Gastrocnemius medialis (tissue), 4 donors: ENCODE results near the gene HIVEP3. TPM values are rescaled to one million over a fixed set of nuclear protein-coding genes. Genes with fewer than 3 reads are reported as not detected.

ENCODE experiments used
- ATAC-seq, 2 donors: fragments of 150-250 bp; one replicate each; pipeline ENCODE4 v1.9.1; 2016
- DNase-seq, 2 donors: peaks; one replicate each; pipeline ENCODE4 v3.0.0-alpha.2; 2019
- H3K27ac ChIP-seq, 4 donors: fragments of 200-600 bp; sonication (generic); 1 replicate in 1 of 4; 2 replicates in 3 of 4; pipeline ENCODE4 v1.5.1; 2016 to 2018; ENCODE audit warnings: mild to moderate bottlenecking in 2 of 4, moderate library complexity in 1 of 4
- H3K27me3 ChIP-seq, 3 donors: fragments of 200-600 bp; sonication (generic) in 2 of 3; 1 replicate in 1 of 3; 2 replicates in 2 of 3; pipeline versions ENCODE4 v1.5.1 to v1.6.0; 2016 to 2019; ENCODE audit warnings: mild to moderate bottlenecking in 1 of 3, moderate library complexity in 1 of 3
- H3K36me3 ChIP-seq, 2 donors: fragments of 200-600 bp; sonication (generic) in 1 of 2; one replicate each; pipeline ENCODE4 v1.5.1; 2017 to 2018
- H3K4me1 ChIP-seq, 2 donors: fragments of 200-600 bp; sonication (generic) in 1 of 2; one replicate each; pipeline ENCODE4 v1.5.1; 2016 to 2017; ENCODE audit warnings: mild to moderate bottlenecking in 2 of 2
- H3K4me3 ChIP-seq, 4 donors: fragments of 200-600 bp; sonication (generic) in 3 of 4; 1 replicate in 1 of 4; 2 replicates in 3 of 4; pipeline ENCODE4 v1.5.1; 2016 to 2019; ENCODE audit warnings: mild to moderate bottlenecking in 2 of 4
- H3K9me3 ChIP-seq, 3 donors: fragments of 200-600 bp; sonication (generic) in 2 of 3; 1 replicate in 1 of 3; 2 replicates in 2 of 3; pipeline ENCODE4 v1.5.1; 2016 to 2019
- CTCF ChIP-seq, 5 experiments: fragments of 450-650 bp in 3 of 5; fragments of 200-600 bp in 2 of 5; sonication (generic) in 2 of 5; IDR thresholded peaks in 4 of 5; conservative IDR thresholded peaks in 1 of 5; 1 replicate in 4 of 5; 2 replicates in 1 of 5; pipeline ENCODE4 v1.5.1; 2016 to 2019; ENCODE audit warnings: antibody characterized with exemption in 5 of 5, mild to moderate bottlenecking in 3 of 5, moderate library complexity in 3 of 5
- POLR2A ChIP-seq, 2 donors: fragments of 450-650 bp; IDR thresholded peaks; one replicate each; pipeline ENCODE4 v1.6.1; 2017; ENCODE audit warnings: antibody characterized with exemption in 2 of 2, mild to moderate bottlenecking in 2 of 2, moderate library complexity in 2 of 2
- in situ Hi-C, 4 donors: fragments of 200-750 bp; cut with MboI; loops; one replicate each; pipeline versions ENCODE4 v1.15.0 to v1.8.0; 2017; ENCODE audit warnings: low sequenced_read_pairs in 4 of 4
- intact Hi-C: fragments of 100-400 bp; cut with DNase I; formaldehyde crosslinking; loops from one replicate; pipeline ENCODE4 v1.15.1; 2023; ENCODE audit warnings: low total_unique reads
- total RNA-seq, 4 donors: library from RNA; depleted of rRNA; stranded (reverse); fragments of >200 nt; gene quantifications; one replicate each; pipeline versions ENCODE4 v1.1.0 to v1.2.3, GENCODE V29; 2016

Gene HIVEP3
- total RNA-seq, 4 donors from 2014 or later: 0.80 to 1.8 (median 1.3) TPM

DNA sequence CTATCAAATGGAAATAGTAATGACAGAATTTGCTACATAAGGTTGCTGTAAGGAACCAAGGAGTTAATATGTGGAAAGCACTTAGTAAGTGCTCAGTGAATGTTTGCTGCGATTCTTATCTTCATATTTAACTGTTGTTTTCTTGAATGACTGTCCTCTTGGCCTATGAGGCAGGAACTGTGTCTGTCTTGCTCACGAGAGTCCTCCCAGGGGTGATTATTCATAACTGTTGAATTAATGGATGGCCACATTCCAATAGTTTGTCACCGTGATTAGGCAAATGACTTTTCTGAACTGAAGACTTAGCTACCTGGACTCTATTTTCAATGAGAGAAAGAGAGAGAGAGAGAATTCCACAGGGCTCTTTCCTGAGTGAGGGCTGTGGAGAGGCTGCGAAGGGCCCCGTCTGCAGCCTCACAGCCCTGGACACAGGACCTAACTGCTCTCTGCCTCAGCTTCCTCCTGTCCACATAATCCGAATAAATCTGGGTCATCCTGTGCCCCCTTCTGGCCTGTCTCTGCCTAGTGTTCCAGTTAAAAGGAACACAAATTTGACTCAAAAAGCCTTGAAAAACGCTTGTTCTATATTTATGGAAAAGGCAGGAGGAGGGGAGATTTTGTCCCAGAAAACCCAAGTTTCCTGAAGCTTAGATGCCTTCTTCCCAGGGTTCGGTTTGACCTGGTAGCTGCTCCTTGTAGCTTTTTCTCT is 442.7 kb downstream of the HIVEP3 start:
- ATAC-seq (no peak), DNase-seq (no peak)
- Histone ChIP-seq H3K9me3 (no peaks in the 10 kb centered on the region), H3K4me3 (no peak overlapping the region), H3K27me3 (no peaks in the 10 kb centered on the region), H3K36me3 (no peaks in the 10 kb centered on the region), H3K27ac (no peak overlapping the region), H3K4me1 (peaks cover 24 to 29% of the 10 kb centered on the region in 2 donors)
- TF ChIP-seq POLR2A (IDR thresholded peaks at IDR 0.05): no peak
- TF ChIP-seq CTCF (IDR thresholded peaks at IDR 0.05 in 4 of 5, conservative IDR thresholded peaks at IDR 0.05 in 1 of 5): no peak
- intact Hi-C loops: no loop called here
- in situ Hi-C loops: no loop called here

DNA sequence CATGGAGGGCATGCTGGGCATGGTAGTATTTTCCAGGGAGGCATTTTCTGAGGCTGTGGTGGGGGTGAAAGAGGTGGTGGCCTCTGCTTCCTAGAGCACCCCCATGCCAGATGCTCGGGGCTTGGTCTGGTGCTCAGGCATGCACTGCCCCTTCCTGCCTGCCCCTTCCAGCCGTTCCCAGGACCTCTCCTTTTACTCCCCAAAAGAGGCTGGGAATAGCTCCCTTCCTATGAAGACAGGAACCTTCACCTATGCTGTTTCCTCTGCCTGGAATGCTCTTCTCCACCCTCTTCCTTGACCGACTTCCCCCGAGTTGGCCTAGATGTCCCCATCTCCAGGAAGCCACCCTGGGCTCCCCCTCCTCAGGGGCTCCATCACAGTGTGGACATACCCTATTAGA is 443.4 kb downstream of the HIVEP3 start:
- Histone ChIP-seq H3K9me3 (no peaks in the 10 kb centered on the region), H3K4me3 (no peak overlapping the region), H3K36me3 (no peaks in the 10 kb centered on the region), H3K4me1 (peaks cover 24 to 29% of the 10 kb centered on the region in 2 donors), H3K27me3 (no peaks in the 10 kb centered on the region), H3K27ac (peak overlapping the region in 1 of 4 donors; percentile 51)
- intact Hi-C loops (no loop called here), in situ Hi-C loops (no loop called here)
- no peak for DNase-seq
- TF ChIP-seq POLR2A (IDR thresholded peaks at IDR 0.05) (no peak), CTCF (IDR thresholded peaks at IDR 0.05 in 4 of 5, conservative IDR thresholded peaks at IDR 0.05 in 1 of 5) (no peak)
- no peak for ATAC-seq

GRCh38 chr1:41474490-41475271 is 444.0 kb downstream of the HIVEP3 start:
- in situ Hi-C loops: no loop called here
- intact Hi-C loops: no loop called here
- H3K4me1 ChIP-seq: peaks cover 24 to 29% of the 10 kb centered on the region in 2 donors

DNA sequence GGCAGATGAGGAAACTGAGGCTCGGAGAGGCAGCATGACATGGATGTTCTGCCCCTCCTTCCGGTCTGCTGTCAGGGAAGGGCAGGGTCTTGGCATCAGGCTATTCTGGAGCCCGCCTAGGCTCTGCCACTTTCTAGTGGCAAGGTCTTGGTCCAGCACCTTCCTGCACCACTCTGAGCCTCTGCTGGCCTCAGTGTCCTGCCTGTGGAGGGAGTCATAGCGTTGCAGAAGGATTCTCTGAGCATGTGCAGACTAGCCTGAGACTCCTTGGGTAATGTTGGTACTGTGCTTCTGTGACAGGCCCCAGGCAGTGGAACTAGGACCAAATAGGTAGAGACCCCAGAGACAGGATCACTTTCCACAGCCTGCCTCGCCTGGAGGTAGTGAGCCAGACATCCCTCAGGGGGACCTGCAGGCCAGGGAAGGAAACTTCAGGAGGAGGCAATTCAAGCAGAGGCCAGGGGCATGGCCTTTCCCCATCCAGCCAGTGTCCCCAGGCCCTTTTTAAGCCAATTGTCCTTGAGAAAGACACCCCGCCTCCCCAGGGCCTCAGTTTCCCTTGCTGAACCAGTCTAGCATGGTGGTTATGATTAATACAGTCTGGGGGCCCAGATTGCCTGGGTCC is 444.9 kb downstream of the HIVEP3 start:
- ATAC-seq (no peak), DNase-seq (no peak)
- intact Hi-C loops: no loop called here

More at GRCh38 chr1:41474490-41475271, 444.0 kb downstream of the HIVEP3 start:
- DNase-seq (no peak), ATAC-seq (peak; percentile 32 to 47)
- peak overlapping the region in 3 of 4 donors; percentile 50 to 51 (median 51) for H3K27ac ChIP-seq
- H3K36me3 ChIP-seq: no peaks in the 10 kb centered on the region
- no peaks in the 10 kb centered on the region for H3K9me3 ChIP-seq
- TF ChIP-seq POLR2A (IDR thresholded peaks at IDR 0.05) (no peak), CTCF (IDR thresholded peaks at IDR 0.05 in 4 of 5, conservative IDR thresholded peaks at IDR 0.05 in 1 of 5) (no peak)
- H3K27me3 ChIP-seq: no peaks in the 10 kb centered on the region
- no peak overlapping the region for H3K4me3 ChIP-seq

More for the DNA sequence above, 444.9 kb downstream of the HIVEP3 start:
- no peaks in the 10 kb centered on the region for H3K27me3 ChIP-seq
- peaks cover 22 to 24% of the 10 kb centered on the region in 2 donors for H3K4me1 ChIP-seq
- no peak overlapping the region for H3K27ac ChIP-seq
- no peak overlapping the region for H3K4me3 ChIP-seq
- in situ Hi-C loops: no loop called here
- no peaks in the 10 kb centered on the region for H3K9me3 ChIP-seq
- H3K36me3 ChIP-seq: no peaks in the 10 kb centered on the region
- TF ChIP-seq POLR2A (IDR thresholded peaks at IDR 0.05) (no peak), CTCF (IDR thresholded peaks at IDR 0.05 in 4 of 5, conservative IDR thresholded peaks at IDR 0.05 in 1 of 5) (no peak)
